Parathyroid adenoma (tissue), 2 donors: ENCODE measurements around the gene PKHD1.

Experiments
- H2AFZ ChIP-seq: fragments of 300-600 bp; sonication (generic); one replicate; pipeline ENCODE4 v1.7.0; 2017; ENCODE audit warnings: antibody characterized with exemption, mild to moderate bottlenecking
- H3K27ac ChIP-seq: fragments of 300-600 bp; sonication (generic); one replicate; pipeline ENCODE4 v1.7.0; 2017
- H3K27me3 ChIP-seq: fragments of 300-600 bp; sonication (generic); one replicate; pipeline ENCODE4 v1.7.0; 2017; ENCODE audit warnings: low read length; ENCODE audit not compliant: control insufficient read depth, insufficient read depth
- H3K36me3 ChIP-seq: fragments of 300-600 bp; sonication (generic); one replicate; pipeline ENCODE4 v1.7.0; 2017; ENCODE audit warnings: low read length; ENCODE audit not compliant: control insufficient read depth, insufficient read depth
- H3K4me1 ChIP-seq: fragments of 300-600 bp; sonication (generic); one replicate; pipeline ENCODE4 v1.7.0; 2017; ENCODE audit warnings: control low read depth
- H3K4me2 ChIP-seq: fragments of 300-600 bp; sonication (generic); one replicate; pipeline ENCODE4 v1.7.0; 2017; ENCODE audit warnings: low read length
- H3K4me3 ChIP-seq: fragments of 300-600 bp; sonication (generic); one replicate; pipeline ENCODE4 v1.7.0; 2017; ENCODE audit warnings: low read depth, low read length
- H3K79me2 ChIP-seq: fragments of 300-600 bp; sonication (generic); one replicate; pipeline ENCODE4 v1.7.0; 2017; ENCODE audit warnings: control low read depth
- H3K9ac ChIP-seq: fragments of 300-600 bp; sonication (generic); one replicate; pipeline ENCODE4 v1.7.0; 2017; ENCODE audit warnings: mild to moderate bottlenecking
- H3K9me3 ChIP-seq: fragments of 300-600 bp; sonication (generic); one replicate; pipeline ENCODE4 v1.7.0; 2017; ENCODE audit warnings: low read length; ENCODE audit not compliant: control insufficient read depth
- TF ChIP-seq, protein P1 (sequence below): fragments of 300-600 bp; sonication (generic); IDR thresholded peaks from one replicate; pipeline ENCODE4 v1.7.0; 2017; ENCODE audit warnings: antibody characterized with exemption, mild to moderate bottlenecking
- donor health status: primary hyperparathyroidism.

Gene PKHD1

DNA sequence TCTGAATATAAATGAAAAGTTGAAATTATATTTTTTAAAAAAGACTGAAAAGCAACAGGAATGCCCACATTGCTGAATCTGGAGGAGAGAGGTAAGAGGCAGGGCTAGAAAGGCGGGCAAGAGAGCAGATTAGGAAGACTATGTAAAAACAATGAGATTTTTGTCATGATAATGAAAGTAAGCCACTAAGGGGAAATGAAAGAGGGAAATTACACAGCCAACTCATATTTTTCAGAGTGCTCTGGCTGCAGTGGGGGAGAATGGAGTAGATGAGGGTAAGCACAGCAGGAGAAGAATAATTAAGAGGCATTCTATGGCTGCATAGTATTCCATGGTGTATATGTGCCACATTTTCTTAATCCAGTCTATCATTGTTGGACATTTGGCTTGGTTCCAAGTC is 281.9 kb downstream of the PKHD1 start:
- H3K27ac ChIP-seq, result no peak overlapping the region
- no peak overlapping the region for H3K9ac ChIP-seq
- no peaks in the 10 kb centered on the region for H3K9me3 ChIP-seq
- H3K36me3 ChIP-seq, result no peaks in the 10 kb centered on the region
- no peak overlapping the region for H3K4me2 ChIP-seq
- no peaks in the 10 kb centered on the region for H3K79me2 ChIP-seq
- no peak overlapping the region for H2AFZ ChIP-seq
- TF ChIP-seq, protein P1, sequence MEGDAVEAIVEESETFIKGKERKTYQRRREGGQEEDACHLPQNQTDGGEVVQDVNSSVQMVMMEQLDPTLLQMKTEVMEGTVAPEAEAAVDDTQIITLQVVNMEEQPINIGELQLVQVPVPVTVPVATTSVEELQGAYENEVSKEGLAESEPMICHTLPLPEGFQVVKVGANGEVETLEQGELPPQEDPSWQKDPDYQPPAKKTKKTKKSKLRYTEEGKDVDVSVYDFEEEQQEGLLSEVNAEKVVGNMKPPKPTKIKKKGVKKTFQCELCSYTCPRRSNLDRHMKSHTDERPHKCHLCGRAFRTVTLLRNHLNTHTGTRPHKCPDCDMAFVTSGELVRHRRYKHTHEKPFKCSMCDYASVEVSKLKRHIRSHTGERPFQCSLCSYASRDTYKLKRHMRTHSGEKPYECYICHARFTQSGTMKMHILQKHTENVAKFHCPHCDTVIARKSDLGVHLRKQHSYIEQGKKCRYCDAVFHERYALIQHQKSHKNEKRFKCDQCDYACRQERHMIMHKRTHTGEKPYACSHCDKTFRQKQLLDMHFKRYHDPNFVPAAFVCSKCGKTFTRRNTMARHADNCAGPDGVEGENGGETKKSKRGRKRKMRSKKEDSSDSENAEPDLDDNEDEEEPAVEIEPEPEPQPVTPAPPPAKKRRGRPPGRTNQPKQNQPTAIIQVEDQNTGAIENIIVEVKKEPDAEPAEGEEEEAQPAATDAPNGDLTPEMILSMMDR, result no peak
- no peak overlapping the region for H3K4me3 ChIP-seq
- H3K27me3 ChIP-seq, result no peaks in the 10 kb centered on the region
- H3K4me1 ChIP-seq, result no peaks in the 10 kb centered on the region

DNA sequence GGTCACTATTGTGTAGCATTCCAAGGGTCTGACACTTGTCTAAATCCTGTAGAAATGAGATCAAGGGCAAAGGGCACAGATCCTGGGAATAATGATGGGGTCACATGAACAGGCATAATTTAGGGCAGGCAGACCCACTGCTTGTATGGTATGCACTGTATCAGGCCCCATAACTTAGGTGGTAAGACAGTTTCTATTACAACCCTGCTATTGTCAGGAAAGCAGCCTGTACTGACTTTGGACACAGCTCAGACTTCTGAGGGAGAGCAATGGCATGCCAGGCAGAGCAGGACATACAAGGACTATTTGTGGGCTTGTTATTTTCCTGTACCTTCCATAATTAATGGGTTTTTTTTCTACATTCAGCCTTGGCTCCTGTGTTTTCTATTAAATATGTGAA is 286.8 kb downstream of the PKHD1 start:
- no peak overlapping the region for H3K9ac ChIP-seq
- no peaks in the 10 kb centered on the region for H3K79me2 ChIP-seq
- no peaks in the 10 kb centered on the region for H3K27me3 ChIP-seq
- no peak overlapping the region for H3K27ac ChIP-seq
- TF ChIP-seq, protein P1, result no peak
- H3K4me2 ChIP-seq, result no peak overlapping the region
- H3K36me3 ChIP-seq, result no peaks in the 10 kb centered on the region
- H3K4me1 ChIP-seq, result no peaks in the 10 kb centered on the region
- H3K4me3 ChIP-seq, result no peak overlapping the region
- no peak overlapping the region for H2AFZ ChIP-seq
- no peaks in the 10 kb centered on the region for H3K9me3 ChIP-seq

DNA sequence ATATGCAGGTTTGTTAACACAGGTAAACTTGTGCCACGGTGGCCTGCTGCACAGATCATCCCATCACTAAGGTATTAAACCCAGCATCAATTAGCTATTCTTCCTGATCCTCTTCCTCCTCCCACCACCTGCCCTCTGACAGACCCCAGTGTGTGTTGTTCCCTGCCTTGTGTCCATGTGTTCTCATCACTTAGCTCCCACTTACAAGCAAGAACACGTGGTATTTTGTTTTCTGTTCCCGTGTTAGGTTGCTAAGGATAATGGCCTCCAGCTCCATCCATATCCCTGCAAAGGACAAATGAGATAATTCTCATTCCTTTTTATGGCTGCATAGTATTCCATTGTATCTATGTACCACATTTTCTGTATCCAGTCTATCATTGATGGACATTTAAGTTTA is 294.0 kb downstream of the PKHD1 start:
- Histone ChIP-seq H3K9me3 (no peaks in the 10 kb centered on the region), H3K79me2 (no peaks in the 10 kb centered on the region), H3K4me3 (no peak overlapping the region), H3K27me3 (no peaks in the 10 kb centered on the region), H3K9ac (no peak overlapping the region), H3K4me1 (no peaks in the 10 kb centered on the region), H3K4me2 (no peak overlapping the region), H3K36me3 (no peaks in the 10 kb centered on the region), H3K27ac (no peak overlapping the region), H2AFZ (no peak overlapping the region)
- TF ChIP-seq, protein P1, result no peak

DNA sequence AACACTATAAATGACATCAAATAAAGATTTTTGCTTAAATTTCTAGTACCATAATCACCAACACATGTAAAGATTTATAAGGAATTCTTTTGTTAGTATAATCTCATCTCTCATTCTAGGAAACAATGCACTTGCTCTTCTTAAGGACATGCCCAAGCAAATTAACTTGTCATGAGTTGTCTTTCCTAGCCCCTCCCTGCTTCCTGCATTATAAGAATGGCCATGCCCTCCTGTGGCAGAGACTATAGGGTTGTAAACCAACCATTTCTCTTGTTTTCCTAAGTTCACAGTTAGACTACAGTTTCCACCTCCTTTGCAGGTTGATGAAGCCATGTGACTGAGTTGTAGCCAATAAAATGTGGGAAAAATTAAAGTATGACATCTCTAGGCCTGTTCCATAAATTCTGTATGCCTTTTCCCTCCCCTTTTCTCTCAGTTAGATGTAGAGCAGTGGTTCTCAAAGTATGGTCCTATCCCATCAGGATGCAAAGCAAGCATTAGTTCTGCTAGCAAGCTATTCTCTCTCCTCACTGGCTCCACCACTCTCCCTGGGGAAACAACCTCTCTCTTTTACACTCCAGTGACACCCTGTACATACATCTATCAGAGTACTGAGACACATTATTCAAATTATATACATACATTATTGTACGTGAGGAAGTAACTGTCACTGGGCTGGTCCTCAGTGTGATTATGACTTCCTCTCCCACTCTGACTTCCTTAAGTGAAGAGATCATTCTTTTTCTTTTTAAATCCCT is 295.0 kb downstream of the PKHD1 start:
- TF ChIP-seq, protein P1, result no peak
- no peaks in the 10 kb centered on the region for H3K9me3 ChIP-seq
- no peaks in the 10 kb centered on the region for H3K4me1 ChIP-seq
- H3K4me2 ChIP-seq, result no peak overlapping the region
- H3K36me3 ChIP-seq, result no peaks in the 10 kb centered on the region
- no peaks in the 10 kb centered on the region for H3K79me2 ChIP-seq
- H3K27me3 ChIP-seq, result no peaks in the 10 kb centered on the region
- no peak overlapping the region for H3K4me3 ChIP-seq
- no peak overlapping the region for H3K27ac ChIP-seq
- H3K9ac ChIP-seq, result no peak overlapping the region
- H2AFZ ChIP-seq, result no peak overlapping the region

DNA sequence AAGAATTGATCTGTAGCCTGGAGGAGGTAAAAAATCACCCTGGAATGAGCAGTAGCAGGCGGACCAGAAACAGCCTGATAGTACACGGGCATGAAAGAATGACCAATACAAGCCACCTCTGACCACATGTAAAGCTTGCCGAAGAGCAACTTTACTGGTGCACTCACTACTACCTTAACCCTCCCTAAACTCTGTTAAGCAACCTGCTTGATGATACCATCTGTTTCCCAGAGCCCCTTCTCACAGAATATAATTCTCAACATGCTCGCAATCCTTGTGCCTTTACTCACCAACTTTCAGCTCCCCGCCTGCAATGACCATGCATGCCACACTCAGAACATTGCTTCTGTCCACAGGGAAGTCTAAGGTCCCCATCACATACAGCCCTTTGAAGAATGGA is 296.5 kb downstream of the PKHD1 start:
- Histone ChIP-seq H3K4me2 (no peak overlapping the region), H3K4me1 (no peaks in the 10 kb centered on the region), H3K36me3 (no peaks in the 10 kb centered on the region), H3K79me2 (no peaks in the 10 kb centered on the region), H2AFZ (no peak overlapping the region), H3K9ac (no peak overlapping the region), H3K27ac (no peak overlapping the region), H3K4me3 (no peak overlapping the region), H3K27me3 (no peaks in the 10 kb centered on the region), H3K9me3 (no peaks in the 10 kb centered on the region)
- TF ChIP-seq, protein P1, result no peak
